Measurements from ENCODE around the gene GNL1. TPM values are rescaled to one million over a fixed set of nuclear protein-coding genes. Genes with fewer than 3 reads are reported as not detected.

The GNL1 gene
- total and polyA plus RNA-seq, 8 donors, result 32.3 to 86.6 (median 42.0) TPM

DNA sequence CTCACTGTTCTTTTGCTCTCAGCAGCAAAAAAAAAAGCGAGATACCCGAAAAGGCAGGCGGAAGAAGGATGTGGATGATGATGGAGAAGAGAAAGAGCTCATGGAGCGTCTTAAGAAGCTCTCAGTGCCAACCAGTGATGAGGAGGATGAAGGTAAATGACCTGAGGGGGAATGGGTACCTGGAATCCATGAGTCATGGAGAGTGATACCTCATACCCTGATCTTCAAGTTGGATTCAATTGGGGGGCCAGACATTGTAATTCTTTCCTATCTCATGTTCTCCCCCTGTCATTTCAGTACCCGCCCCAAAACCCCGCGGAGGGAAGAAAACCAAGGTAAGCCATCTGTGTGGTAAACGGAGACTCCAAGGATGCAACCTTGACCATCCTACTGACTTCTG is 21.8 kb upstream of the GNL1 start:
- FAIRE-seq (no peak), DNase-seq (no peak), ATAC-seq (no peak)
- no peaks in the 10 kb centered on the region for H3K9me3 ChIP-seq
- H3K36me3 ChIP-seq, result peaks cover 7 to 52% (median 39%) of the 10 kb centered on the region in 3 donors
- intact Hi-C loops (cut with DNase I), result no loop called here
- 92 to 97% methylated on average over 8 of the region's 8 CpGs for whole genome bisulfite sequencing, 2 donors
- TF ChIP-seq CTCF (IDR thresholded peaks at IDR 0.05), result no peak
- H3K4me3 ChIP-seq, result no peak overlapping the region
- H3K4me1 ChIP-seq, result peaks cover 1 to 4% (median 2%) of the 10 kb centered on the region in 3 donors
- H3K27ac ChIP-seq, result no peak overlapping the region
- H3K27me3 ChIP-seq, result no peaks in the 10 kb centered on the region

DNA sequence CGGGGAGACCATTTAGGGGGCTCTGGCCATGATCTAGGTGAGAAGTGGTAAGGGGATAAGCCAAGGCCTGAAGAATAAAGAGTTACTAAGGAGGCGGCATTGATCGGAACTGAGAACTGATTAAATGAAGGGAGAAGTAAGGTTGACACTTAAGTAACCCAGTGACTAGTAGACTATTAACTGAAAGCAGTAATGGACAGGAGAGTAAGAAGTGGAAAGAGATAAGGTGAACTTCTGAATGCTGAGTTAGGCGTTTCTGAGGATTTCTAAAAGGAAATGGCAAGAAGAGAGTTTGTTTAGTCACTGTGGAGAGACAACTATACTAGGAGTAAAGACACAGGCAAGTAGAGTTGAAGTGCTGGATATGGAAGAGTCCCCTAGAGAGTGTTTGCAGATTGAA is 16.8 kb upstream of the GNL1 start:
- Histone ChIP-seq H3K36me3 (peaks cover 2 to 11% (median 8%) of the 10 kb centered on the region in 3 donors), H3K9me3 (no peaks in the 10 kb centered on the region), H3K4me3 (no peak overlapping the region), H3K4me1 (peaks cover 9 to 23% (median 10%) of the 10 kb centered on the region in 3 donors), H3K27me3 (no peaks in the 10 kb centered on the region), H3K27ac (no peak overlapping the region)
- intact Hi-C loops (cut with DNase I), result no loop called here
- ATAC-seq (no peak), FAIRE-seq (no peak), DNase-seq (no peak)
- no peak for TF ChIP-seq CTCF (IDR thresholded peaks at IDR 0.05)
- WGBS, 2 donors, result 32% methylated on average over 4 of the region's 4 CpGs

DNA sequence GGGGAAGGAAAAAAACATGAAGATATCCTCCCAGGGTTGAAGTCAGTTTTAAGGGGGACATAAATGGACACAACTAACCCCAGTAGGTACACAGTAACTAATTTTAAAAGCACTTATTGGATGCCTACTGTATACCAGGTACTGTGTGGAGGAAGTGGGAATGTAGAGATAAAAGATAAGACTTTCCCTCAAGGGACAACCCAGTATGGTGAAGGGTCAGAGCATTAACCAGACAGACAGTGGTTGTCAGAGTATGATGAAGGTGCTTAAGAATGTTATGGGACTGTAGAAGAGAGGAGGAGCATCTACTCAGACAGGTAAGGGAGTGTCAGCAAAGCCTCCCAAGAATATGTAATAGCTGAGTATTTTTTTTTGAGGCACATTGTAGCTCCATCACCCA is 15.9 kb upstream of the GNL1 start:
- H3K9me3 ChIP-seq, result no peaks in the 10 kb centered on the region
- intact Hi-C loops (cut with DNase I), result no loop called here
- FAIRE-seq, result no peak
- H3K4me1 ChIP-seq, result peaks cover 9 to 23% (median 10%) of the 10 kb centered on the region in 3 donors
- no peak for ATAC-seq
- H3K27me3 ChIP-seq, result no peaks in the 10 kb centered on the region
- no peak for TF ChIP-seq CTCF (IDR thresholded peaks at IDR 0.05)
- H3K4me3 ChIP-seq, result peak overlapping the region; percentile 37 to 79 (median 63)
- no peak for DNase-seq
- peaks cover 0 to 1% (median under 1%) of the 10 kb centered on the region in 3 donors for H3K36me3 ChIP-seq
- H3K27ac ChIP-seq, result peak overlapping the region in 2 of 4 donors; percentile 78 to 86

- no peak for TF ChIP-seq CTCF (IDR thresholded peaks at IDR 0.05)
- ATAC-seq (peak in 1 of 4 donors; percentile 7), DNase-seq (peak in 1 of 6 donors; percentile 51), FAIRE-seq (no peak)
- H3K4me3 ChIP-seq, result peak overlapping the region; percentile 37 to 79 (median 63)
- H3K9me3 ChIP-seq, result no peaks in the 10 kb centered on the region
- H3K4me1 ChIP-seq, result peaks cover 9 to 23% (median 10%) of the 10 kb centered on the region in 3 donors
- H3K36me3 ChIP-seq, result no peaks in the 10 kb centered on the region
- no peaks in the 10 kb centered on the region for H3K27me3 ChIP-seq
- WGBS, 2 donors, result 1% methylated on average over 6 to 8 of the region's 8 CpGs
- intact Hi-C loops (cut with DNase I), result no loop called here
- H3K27ac ChIP-seq, result peak overlapping the region; percentile 62 to 86 (median 72)
Observed at GRCh38 chr6:30571762-30572082, 15.4 kb upstream of the GNL1 start.

- DNase-seq (peak; percentile 97 to 100 (median 100)), FAIRE-seq (peak; percentile 51), ATAC-seq (peak; percentile 96 to 99 (median 98))
- no peak for TF ChIP-seq CTCF (IDR thresholded peaks at IDR 0.05)
- H3K36me3 ChIP-seq, result no peaks in the 10 kb centered on the region
- H3K9me3 ChIP-seq, result no peaks in the 10 kb centered on the region
- no peaks in the 10 kb centered on the region for H3K27me3 ChIP-seq
- WGBS, 2 donors, result 0% methylated on average over 59 of the region's 59 CpGs
- peaks cover 9 to 23% (median 10%) of the 10 kb centered on the region in 3 donors for H3K4me1 ChIP-seq
- H3K4me3 ChIP-seq, result peak within 1 kb of the TSS; percentile 37 to 79 (median 63)
- intact Hi-C loops (cut with DNase I), result no loop called here
- H3K27ac ChIP-seq, result peak within 1 kb of the TSS; percentile 62 to 86 (median 72)
Observed at GRCh38 chr6:30571075-30571761, 14.9 kb upstream of the GNL1 start, which contains the start of gene ABCF1. ABCF1 (plus strand) TSS chr6:30571442; CDS start chr6:30571488, 46 bp downstream.
